Parathyroid adenoma (tissue), 2 donors: ENCODE measurements around the gene LMX1B.

Experiments
- H2AFZ ChIP-seq: fragments of 300-600 bp; sonication (generic); one replicate; pipeline ENCODE4 v1.7.0; 2017; ENCODE audit warnings: antibody characterized with exemption, mild to moderate bottlenecking
- H3K27ac ChIP-seq: fragments of 300-600 bp; sonication (generic); one replicate; pipeline ENCODE4 v1.7.0; 2017
- H3K27me3 ChIP-seq: fragments of 300-600 bp; sonication (generic); one replicate; pipeline ENCODE4 v1.7.0; 2017; ENCODE audit warnings: low read length; ENCODE audit not compliant: control insufficient read depth, insufficient read depth
- H3K36me3 ChIP-seq: fragments of 300-600 bp; sonication (generic); one replicate; pipeline ENCODE4 v1.7.0; 2017; ENCODE audit warnings: low read length; ENCODE audit not compliant: control insufficient read depth, insufficient read depth
- H3K4me1 ChIP-seq: fragments of 300-600 bp; sonication (generic); one replicate; pipeline ENCODE4 v1.7.0; 2017; ENCODE audit warnings: control low read depth
- H3K4me2 ChIP-seq: fragments of 300-600 bp; sonication (generic); one replicate; pipeline ENCODE4 v1.7.0; 2017; ENCODE audit warnings: low read length
- H3K4me3 ChIP-seq: fragments of 300-600 bp; sonication (generic); one replicate; pipeline ENCODE4 v1.7.0; 2017; ENCODE audit warnings: low read depth, low read length
- H3K79me2 ChIP-seq: fragments of 300-600 bp; sonication (generic); one replicate; pipeline ENCODE4 v1.7.0; 2017; ENCODE audit warnings: control low read depth
- H3K9ac ChIP-seq: fragments of 300-600 bp; sonication (generic); one replicate; pipeline ENCODE4 v1.7.0; 2017; ENCODE audit warnings: mild to moderate bottlenecking
- H3K9me3 ChIP-seq: fragments of 300-600 bp; sonication (generic); one replicate; pipeline ENCODE4 v1.7.0; 2017; ENCODE audit warnings: low read length; ENCODE audit not compliant: control insufficient read depth
- CTCF ChIP-seq: fragments of 300-600 bp; sonication (generic); IDR thresholded peaks from one replicate; pipeline ENCODE4 v1.7.0; 2017; ENCODE audit warnings: antibody characterized with exemption, mild to moderate bottlenecking
- donor health status: primary hyperparathyroidism.

Gene LMX1B

GRCh38 chr9:126633881-126634558 is 20.3 kb downstream of the LMX1B start:
- Histone ChIP-seq H3K4me1 (no peaks in the 10 kb centered on the region), H3K9me3 (no peaks in the 10 kb centered on the region), H3K27me3 (no peaks in the 10 kb centered on the region), H3K4me3 (no peak overlapping the region), H3K79me2 (no peaks in the 10 kb centered on the region), H2AFZ (no peak overlapping the region), H3K9ac (no peak overlapping the region), H3K27ac (no peak overlapping the region), H3K4me2 (no peak overlapping the region), H3K36me3 (no peaks in the 10 kb centered on the region)
- no peak for TF ChIP-seq CTCF

- Histone ChIP-seq H3K9me3 (no peaks in the 10 kb centered on the region), H3K79me2 (no peaks in the 10 kb centered on the region), H3K27ac (no peak overlapping the region), H3K9ac (no peak overlapping the region), H3K4me2 (no peak overlapping the region), H3K27me3 (no peaks in the 10 kb centered on the region), H3K4me1 (no peaks in the 10 kb centered on the region), H2AFZ (no peak overlapping the region), H3K4me3 (no peak overlapping the region), H3K36me3 (no peaks in the 10 kb centered on the region)
- TF ChIP-seq CTCF = no peak
These were observed 21.3 kb downstream of the LMX1B start for GRCh38 chr9:126635061-126635460.

GRCh38 chr9:126635661-126636439 is 22.1 kb downstream of the LMX1B start:
- Histone ChIP-seq H3K4me3 (no peak overlapping the region), H3K4me1 (no peaks in the 10 kb centered on the region), H3K27ac (no peak overlapping the region), H3K9me3 (no peaks in the 10 kb centered on the region), H2AFZ (no peak overlapping the region), H3K9ac (no peak overlapping the region), H3K79me2 (no peaks in the 10 kb centered on the region), H3K36me3 (no peaks in the 10 kb centered on the region), H3K27me3 (no peaks in the 10 kb centered on the region), H3K4me2 (no peak overlapping the region)
- TF ChIP-seq CTCF = no peak

- Histone ChIP-seq H3K9me3 (no peaks in the 10 kb centered on the region), H3K4me1 (no peaks in the 10 kb centered on the region), H3K27ac (no peak overlapping the region), H3K27me3 (no peaks in the 10 kb centered on the region), H3K4me2 (no peak overlapping the region), H3K36me3 (no peaks in the 10 kb centered on the region), H3K9ac (no peak overlapping the region), H2AFZ (no peak overlapping the region), H3K79me2 (no peaks in the 10 kb centered on the region), H3K4me3 (no peak overlapping the region)
- no peak for TF ChIP-seq CTCF
These were observed 23.5 kb downstream of the LMX1B start for GRCh38 chr9:126636983-126637798.
